Right renal cortex interstitium (tissue), 3 donors: ENCODE data around the gene PCGF3. TPM values are rescaled to one million over a fixed set of nuclear protein-coding genes. Genes with fewer than 3 reads are reported as not detected.

Experiments used
- DNase-seq, 3 donors: peaks; one replicate each; pipeline ENCODE4 v3.0.0-alpha.2; 2013; ENCODE audit warnings: low read depth in 3 of 3, low spot score in 2 of 3
- polyA plus RNA-seq, 3 donors: library from polyadenylated mRNA; unstranded; fragments of 120-200 nt; gene quantifications; one replicate each; pipeline ENCODE4 v1.2.1, GENCODE V29; 2013; ENCODE audit not compliant: insufficient read length in 3 of 3

Gene PCGF3, protein sequence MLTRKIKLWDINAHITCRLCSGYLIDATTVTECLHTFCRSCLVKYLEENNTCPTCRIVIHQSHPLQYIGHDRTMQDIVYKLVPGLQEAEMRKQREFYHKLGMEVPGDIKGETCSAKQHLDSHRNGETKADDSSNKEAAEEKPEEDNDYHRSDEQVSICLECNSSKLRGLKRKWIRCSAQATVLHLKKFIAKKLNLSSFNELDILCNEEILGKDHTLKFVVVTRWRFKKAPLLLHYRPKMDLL
- polyA plus RNA-seq = 10 to 100 TPM; 53.7 to 67.6 (median 67.0) TPM

DNA sequence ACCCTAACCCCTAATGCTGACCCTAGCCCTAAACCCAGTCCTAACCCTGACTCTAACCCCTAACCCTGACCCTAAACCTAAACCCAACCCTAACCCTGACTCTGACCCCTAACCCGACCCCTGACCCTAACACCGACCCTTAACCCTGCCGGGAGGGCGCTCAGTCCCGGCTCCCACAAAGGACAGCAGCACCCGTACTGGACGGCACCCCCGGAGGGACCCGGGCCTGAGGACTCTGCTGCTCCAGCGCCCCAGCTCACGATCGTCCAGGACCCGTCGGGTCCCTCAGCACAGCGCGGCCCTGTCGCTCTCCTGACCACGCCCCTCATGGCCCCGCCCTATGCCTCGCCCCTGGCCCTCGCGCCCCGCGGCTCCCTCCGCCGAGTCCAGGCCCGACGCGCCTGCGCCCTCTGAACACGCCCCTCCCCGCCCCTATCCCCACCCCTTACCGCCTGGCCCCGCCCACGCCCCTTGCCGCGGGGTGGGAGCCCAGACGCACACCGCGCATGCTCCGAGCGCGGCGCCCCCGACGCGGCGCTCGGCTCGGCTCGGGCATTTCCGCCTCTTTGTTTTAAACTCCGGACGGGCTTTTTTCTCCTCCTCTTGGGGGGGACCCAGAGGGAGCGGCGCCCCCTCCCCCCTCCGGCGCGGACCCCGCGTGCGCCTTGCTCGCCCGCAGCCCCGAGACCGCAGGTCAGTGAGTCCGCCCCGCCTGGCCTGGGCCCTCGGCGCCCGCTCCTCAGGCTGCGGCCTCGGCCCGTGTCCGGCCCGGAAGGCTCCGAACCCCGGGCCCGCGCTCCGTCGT, at the start of gene PCGF3:
Gene PCGF3 (plus strand): TSS at position 555 of the 805 bp plus-strand sequence. CDS start 27,849 bp downstream, outside the sequence.
- peak; percentile 72 to 85 (median 82) for DNase-seq

DNA sequence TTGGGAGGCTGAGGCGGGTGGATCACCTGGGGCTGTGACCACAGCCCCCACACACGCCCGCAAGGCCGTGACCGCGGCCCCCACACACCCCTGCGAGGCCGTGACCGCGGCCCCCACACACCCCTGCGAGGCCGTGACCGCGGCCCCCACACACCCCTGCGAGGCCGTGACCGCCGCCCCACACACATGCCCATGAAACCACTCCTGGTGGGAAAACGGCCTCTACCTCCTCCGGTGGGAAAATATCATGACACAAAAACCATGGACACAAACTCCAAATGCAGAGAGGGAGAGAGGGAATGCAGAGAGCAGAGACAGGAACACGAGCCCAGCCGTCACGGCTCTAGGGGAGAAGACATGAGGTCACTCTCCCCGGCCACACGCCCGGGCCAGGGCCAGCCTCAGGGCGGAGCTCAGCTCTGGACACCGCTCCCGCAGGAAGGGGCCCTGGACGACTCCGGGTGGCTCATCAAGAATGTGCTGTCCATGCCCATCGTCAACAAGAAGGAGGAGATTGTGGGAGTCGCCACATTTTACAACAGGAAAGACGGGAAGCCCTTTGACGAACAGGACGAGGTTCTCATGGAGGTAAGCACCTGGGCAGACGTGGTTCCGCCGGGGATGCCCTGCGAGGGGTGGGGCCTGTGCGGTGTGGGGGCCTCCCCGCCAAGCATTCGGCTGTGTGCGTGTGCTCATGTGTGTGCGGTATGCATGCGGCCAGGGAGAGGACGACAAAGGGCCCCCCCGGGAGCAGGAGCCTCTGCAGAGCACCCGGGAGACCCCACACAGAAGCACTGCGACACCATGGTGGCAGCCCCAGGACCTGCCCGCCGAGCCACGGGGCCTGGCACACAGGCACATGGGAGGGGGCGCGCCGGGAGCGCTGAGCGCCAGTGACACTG, 48.9 kb upstream of the PCGF3 start:
- DNase-seq = no peak

DNA sequence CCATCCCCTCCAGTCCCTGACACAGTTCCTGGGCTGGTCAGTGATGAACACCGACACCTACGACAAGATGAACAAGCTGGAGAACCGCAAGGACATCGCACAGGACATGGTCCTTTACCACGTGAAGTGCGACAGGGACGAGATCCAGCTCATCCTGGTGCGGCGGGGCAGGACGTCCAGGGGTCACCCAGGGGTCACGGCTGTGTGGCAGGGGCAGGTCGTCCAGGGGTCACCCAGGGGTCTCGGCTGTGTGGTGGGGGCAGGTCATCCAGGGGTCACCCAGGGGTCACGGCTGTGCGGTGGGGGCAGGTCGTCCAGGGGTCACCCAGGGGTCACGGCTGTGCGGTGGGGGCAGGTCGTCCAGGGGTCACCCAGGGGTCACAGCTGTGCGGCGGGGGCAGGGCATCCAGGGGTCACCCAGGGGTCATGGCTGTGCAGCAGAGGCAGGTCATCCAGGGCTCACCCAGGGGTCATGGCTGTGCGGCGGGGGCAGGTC, 48.2 kb upstream of the PCGF3 start:
- DNase-seq = no peak

DNA sequence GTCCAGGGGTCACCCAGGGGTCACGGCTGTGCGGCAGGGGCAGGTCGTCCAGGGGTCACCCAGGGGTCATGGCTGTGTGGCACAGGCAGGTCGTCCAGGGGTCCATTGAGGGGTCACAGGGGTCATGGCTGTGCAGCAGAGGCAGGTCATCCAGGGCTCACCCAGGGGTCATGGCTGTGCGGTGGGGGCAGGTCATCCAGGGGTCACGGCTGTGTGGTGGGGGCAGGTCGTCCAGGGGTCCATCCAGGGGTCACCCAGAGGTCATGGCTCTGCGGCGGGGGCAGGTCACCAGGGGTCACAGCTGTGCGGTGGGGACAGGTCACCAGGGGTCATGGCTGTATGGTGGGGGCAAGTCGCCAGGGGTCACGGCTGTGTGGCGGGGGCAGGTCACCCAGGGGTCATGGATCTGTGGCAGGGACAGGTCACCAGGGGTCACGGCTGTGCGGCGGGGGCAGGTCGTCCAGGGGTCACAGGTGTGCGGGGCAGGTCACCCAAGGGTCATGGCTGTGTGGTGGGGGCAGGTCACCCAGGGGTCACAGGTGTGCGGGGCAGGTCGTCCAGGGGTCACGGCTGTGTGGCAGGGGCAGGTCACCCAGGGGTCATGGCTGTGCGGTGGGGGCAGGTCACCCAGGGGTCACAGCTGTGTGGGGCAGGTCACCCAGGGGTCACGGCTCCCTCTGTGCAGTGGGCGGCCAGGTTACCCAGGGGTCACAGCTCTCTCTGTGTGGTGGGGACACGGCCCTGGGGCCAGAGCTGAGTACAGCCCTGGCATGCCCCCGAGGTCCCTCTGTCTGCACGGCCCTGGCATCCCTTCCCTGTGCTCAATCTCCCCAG, 47.6 kb upstream of the PCGF3 start:
- DNase-seq = no peak

DNA sequence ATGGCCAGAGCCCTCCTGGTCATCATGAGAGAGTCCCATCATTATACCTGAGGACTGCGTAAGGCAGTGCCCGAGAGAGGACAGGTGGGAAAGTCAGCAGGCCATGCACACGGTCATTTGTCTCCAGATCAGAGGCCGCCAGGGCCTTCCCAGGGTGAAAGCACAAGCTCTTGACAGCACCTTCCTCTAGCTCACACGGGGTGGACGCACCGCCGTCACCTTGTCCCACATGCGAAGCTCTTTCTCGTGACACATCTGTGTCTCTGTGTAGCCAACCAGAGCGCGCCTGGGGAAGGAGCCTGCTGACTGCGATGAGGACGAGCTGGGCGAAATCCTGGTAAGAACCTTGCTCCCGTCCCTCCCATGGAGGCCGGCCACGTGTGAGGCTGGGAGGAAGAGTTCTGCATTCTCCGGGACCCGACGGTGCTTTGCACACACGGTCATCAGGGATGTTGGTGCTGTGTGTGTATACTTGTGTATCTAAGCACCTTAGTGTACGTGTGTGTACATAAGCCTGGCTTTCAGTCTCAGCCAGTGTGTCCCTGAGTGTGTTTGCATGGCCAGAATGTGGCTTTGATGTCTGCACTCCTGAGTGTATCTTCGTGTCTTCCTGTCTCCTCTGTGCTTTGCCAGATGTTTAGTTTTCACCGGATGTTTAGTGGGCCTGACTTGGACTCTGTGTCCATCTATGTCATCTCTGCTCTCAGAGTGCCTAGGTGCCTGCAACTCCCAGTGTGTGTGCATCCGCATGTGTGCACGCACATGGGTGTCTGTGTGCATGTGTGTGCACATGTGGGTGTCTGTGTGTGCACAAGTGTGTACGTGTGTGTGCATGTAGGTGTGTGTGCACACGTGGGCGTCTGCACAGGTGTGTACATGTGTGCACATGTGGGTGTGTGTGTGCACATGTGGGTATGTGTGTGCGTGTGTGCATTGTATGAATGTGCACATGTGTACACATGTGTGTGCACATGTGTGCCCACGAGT, 46.7 kb upstream of the PCGF3 start:
- no peak for DNase-seq

DNA sequence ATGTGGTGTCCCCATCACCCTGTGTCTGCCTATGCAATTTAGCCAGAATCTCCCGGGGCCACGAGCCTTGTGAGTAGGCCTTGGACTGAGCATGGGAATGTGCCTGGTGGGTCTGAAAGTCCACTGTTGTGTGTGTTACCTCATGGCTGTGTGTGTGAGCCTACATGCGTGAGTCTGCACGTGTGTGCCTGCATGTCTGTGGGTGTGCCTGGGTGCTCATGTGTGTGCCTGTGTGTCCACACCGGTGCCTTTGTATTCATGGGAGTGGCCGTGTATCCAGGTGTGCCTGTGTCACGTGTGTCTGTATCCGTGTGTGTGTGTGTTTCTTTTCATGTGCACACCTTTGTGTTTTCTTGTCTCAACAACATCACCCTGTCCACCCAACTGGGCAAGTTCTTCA, 45.8 kb upstream of the PCGF3 start:
- no peak for DNase-seq

DNA sequence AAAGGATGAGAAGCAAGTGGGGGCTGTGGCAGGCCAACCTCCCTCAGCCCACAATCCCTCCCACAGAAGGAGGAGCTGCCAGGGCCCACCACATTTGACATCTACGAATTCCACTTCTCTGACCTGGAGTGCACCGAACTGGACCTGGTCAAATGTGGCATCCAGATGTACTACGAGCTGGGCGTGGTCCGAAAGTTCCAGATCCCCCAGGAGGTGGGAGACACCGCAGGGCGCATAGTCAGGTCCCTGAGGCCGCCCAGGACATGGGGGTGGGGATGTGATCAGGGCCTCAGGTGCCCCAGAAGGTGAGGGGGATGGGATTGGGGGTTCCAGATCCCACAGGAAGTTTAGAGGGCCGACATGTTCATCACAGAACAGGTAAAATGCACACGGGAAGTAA, 45.2 kb upstream of the PCGF3 start:
- no peak for DNase-seq

DNA sequence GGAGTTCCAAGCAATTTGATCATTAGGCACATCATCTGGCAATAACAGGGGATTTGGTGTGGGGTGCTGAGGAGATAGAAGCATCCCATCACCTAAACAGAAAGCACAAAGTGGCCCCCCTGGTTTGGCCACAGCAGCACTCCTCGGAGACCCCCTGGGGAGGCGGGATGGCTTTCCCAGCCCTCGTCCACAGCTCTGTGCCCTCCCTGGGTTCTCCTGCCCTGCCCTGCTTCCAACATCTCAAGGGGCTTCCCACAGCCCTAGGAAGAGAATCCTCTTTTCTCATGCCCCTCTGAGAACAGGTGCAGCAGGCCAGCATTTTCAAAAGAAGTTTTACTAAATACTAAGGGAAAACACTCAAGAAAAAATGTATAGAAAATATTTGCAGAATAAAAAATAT, 44.4 kb upstream of the PCGF3 start:
- no peak for DNase-seq

DNA sequence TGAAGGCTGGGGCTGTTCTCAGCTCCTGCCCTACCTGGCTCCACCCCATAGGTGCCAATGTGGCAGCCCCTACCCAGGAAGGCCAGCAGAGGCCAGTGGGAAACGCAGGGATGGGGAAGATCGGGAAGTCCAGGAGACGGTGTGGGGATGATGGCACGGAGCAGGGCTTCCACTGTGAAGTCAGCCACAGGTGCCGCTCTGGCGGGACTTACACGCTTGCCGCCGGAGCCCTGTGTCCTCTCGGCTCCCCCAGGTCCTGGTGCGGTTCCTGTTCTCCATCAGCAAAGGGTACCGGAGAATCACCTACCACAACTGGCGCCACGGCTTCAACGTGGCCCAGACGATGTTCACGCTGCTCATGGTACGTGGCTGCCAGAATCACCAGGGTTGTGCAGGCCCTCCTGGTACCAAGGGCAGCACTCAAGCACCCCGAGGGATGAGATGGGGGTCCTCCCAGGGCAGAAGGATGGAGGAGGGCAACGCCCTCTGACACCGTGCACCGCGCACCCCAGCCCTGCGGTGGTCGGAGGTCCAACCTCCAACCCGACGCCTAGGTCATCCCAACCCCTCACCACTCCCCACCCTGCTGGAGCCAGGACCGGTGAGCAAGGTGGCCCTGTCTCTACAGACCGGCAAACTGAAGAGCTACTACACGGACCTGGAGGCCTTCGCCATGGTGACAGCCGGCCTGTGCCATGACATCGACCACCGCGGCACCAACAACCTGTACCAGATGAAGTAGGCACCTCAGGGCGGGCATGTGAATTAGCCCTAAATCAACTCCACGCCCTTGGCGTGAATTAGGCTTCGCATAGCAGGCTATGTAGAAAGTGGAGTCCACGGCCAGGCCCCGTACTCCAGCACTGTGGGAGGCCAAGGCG, 43.5 kb upstream of the PCGF3 start:
- DNase-seq = no peak

DNA sequence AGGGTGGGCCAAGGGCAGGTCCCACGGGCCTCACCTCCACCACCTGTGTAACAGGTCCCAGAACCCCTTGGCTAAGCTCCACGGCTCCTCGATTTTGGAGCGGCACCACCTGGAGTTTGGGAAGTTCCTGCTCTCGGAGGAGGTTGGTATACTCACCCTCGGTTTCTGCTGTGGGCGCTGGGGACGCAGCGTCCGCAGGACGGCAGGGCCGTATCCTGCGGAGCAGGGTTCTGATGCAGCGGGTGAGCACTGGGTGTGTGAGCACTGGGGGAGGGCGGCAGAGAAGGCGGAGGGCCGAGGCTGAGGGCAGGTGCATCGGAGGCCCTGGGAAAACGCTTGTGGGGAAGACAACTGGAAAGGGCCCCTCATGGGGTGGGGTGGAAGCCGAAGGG, 42.6 kb upstream of the PCGF3 start:
- DNase-seq = no peak

DNA sequence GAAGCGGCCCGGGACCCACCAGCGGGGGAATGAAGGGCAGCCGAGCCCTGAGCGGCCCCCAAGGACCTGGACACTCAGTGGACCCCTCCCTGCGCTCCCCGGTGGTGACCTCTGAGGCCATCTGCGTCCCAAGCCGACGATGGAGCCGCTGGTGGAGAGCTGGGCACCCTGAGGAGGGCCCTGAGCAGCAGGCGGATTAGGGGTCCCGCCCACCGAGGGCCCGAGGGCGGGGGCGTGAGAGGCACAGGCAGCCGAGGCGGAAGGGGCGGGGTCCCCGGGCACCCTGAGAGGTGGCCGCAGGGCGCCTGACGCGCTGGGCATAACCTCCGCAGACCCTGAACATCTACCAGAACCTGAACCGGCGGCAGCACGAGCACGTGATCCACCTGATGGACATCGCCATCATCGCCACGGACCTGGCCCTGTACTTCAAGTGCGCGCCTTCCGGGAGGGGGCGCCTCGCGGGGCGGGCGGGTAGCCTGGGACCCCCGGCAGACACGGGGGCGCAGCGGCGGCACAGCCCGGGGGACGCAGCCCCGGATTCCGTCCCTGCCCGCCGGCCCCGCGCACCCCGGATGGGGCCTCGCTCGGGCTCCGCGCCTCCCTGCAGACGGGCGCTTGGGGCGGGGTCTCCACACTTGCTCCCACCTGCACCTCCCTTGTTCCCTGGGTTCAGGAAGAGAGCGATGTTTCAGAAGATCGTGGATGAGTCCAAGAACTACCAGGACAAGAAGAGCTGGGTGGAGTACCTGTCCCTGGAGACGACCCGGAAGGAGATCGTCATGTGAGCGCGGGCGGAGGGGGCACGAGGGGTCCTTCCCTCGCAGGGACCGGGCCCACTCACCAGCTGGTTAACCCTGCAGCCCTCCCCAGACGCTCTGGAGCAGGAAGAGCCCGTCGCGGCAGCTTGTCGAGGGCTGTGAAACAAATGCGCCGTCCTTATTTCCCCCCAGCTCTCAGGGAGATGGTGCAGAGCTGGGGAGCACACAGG, 41.9 kb upstream of the PCGF3 start:
- no peak for DNase-seq

DNA sequence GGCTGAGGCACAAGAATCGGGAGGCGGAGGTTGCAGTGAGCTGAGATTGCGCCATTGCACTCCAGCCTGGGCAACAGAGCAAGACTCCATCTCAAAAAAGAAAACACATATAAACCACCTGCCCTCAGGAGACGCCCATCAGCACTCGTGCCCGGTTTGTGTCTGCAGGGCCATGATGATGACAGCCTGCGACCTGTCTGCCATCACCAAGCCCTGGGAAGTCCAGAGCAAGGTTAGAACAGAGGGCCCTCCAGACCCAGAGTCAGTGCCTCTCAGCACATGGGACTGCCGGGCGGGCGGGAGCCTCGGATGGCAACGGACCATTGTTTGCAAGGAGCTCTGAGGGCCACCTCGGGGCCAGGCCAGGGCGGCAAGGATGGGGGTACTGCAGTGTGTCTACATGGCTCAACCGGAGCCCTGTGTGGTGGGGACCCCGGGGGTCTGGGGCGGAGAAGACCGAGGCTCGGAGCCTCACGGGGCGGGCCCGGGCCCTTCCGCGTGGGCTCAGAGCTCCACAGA, 40.9 kb upstream of the PCGF3 start:
- DNase-seq = no peak

DNA sequence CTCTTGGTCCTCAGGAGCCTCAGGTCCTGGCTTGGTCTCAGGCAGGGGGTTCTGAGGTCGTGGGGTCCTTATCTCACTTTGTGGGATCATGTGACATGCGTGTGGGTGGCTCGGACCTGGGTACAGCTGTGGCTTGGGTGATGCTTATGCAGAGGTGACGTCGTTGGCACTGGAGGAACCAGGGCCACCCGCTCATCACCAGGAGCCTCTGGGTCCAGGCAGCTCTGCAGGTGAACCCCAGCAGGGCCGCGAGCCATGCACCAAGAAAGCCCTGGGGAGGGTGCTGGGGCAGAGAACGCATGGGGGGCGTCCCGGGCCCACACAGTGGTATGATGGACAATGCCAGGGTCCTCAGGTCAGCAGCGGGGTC, 40.3 kb upstream of the PCGF3 start:
- DNase-seq = no peak

DNA sequence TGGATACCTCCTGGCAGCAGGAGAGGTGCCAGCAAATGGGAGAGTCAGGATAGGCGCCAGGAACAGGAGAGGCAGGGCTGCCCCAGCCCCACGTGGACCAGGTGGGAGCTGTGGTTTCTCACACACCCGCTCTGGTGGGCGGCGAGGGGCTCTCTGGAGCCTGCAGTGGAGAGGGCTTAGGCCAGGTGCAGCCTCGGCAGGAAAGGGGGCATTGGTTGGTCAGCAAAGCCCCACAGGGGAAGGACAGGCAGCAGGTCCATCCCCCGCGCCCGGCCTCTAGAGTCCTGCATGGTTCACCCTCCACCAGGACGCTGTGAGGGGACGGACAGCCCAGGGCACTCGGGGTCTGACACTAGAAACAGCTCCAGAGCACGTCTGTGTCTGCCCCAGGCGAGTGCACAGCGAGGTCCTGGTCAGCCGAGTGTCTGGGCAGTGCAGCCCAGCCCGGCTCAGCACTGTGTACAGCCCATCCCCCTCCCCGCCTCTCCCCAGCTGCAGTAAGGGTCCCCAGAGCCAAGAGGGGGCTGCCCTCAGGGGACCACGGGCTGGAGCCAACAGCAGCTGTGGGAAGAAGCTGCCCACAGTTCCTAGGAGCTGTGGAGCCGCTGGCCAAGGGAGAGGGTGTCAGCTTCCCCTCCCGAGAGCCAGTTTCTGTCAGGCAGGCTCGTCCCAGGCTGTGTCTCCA, 39.7 kb upstream of the PCGF3 start:
- no peak for DNase-seq

DNA sequence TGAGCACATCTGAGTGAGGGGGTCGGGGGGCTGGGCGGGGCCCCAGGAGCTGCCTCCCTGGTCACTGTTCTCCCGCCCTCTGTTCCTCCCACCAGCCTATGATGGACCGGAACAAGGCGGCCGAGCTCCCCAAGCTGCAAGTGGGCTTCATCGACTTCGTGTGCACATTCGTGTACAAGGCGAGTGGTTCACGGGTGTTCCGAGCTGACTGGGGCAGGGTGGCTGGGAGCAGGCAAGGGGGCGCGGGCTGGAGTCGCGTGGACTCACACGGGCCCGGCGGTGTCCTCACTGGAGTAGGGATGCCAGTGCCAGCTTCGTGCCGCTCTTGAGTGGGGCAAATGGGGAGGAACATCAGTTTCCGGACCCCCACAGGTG, 39.2 kb upstream of the PCGF3 start:
- DNase-seq = no peak
